Caki2 (cell line): ENCODE data around the gene MESD. TPM values are rescaled to one million over a fixed set of nuclear protein-coding genes. Genes with fewer than 3 reads are reported as not detected.
A peak's percentile ranks its signal among the peaks of the same experiment; 100 is the strongest.

Experiments
- DNase-seq: peaks from one replicate; pipeline ENCODE4 v3.0.0-alpha.2; 2015; ENCODE audit warnings: low read depth
- in situ Hi-C: cut with HindIII; loops from 2 replicates; pipeline ENCODE4 v1.10.0; 2016; ENCODE audit warnings: low sequenced_read_pairs, low pct_unique_long_range_greater_than_20kb, mixed read lengths
- total RNA-seq: library from RNA; depleted of rRNA; stranded (reverse); fragments of >200 nt; shearing (Covaris generic); gene quantifications from 2 replicates; pipeline ENCODE4 v1.2.3, GENCODE V29; 2014; ENCODE audit warnings: low replicate concordance

MESD gene
- total RNA-seq, 1 experiment from 2014 or later, result 16.6 TPM

DNA sequence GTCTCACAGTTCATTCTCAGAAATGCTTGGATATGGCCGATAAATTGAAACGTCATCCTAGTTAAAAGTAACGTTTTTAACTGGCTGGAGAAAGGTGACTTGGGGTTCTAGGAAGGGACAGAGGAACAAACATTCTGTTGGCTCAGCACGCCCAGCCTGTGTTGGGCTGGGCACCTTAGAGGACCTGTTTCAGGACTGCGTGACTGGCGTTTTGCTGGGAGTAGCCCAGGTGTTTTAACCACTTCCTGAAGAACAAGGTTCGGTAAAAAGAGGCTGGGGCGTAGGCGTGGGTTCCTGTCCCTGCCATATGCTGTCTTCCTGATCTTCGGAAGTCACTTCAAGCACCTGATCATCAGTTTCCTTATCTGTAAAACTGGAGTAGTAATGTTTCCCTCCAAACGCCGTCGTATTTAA, 10.0 kb upstream of the MESD start:
- no peak for DNase-seq
- in situ Hi-C loops, result no loop called here

DNA sequence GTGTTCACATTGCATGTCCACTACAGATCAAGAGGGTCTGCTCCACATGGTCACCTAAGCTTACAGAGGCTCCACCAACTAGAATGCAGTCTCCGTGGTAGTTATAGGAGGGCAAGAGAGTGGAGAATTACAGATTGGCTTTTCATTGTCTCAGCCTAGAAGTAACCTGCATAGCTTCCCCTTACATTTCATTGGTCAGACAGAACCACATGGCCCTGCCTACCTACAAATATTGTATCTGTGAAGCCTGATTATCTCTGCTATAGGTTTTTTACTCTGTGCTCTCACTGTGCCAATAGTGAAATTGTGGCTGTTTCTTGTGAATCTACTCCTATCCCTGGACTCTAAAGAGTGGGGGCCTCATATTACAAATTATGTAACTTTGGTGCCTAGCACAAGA, 8.6 kb upstream of the MESD start:
- in situ Hi-C loops, result no loop called here
- DNase-seq, result no peak

DNA sequence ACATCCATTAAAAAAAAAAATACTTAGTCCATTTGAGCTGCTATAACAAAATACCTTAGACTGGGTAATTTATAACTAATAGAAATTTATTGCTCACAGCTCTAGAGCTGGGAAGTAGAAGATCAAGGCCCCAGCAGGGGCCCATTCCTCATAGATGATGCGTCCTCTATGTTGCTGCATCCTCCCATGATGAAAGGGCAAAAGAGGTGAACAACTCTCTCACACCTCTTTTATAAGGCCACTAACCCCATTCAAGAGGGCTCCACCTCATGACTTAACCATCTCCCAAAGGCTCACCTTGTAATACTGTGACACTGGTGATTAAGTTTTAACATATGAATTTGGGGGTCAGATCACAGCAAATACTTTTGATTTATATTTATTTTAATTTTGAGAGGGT, 8.1 kb upstream of the MESD start:
- no peak for DNase-seq
- in situ Hi-C loops, result no loop called here

DNA sequence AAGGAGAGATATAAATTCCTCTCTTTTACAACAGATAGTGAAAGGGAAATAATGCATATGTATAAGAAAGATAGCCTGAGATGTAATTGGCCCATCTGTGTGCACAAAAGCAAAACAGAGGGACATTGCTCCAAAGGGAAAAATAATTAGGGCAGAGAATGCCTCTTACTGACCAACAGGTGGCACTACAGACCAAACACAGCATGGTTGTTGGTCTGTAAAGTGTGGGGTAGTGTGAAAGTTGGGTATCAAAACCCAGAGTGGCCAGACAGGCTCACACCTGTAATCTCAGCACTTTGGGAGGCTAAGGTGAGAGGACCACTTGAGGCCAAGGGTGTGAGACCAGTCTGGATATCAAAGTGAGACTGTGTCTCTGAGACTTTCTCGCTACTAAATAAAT, 6.6 kb upstream of the MESD start:
- in situ Hi-C loops, result no loop called here
- no peak for DNase-seq

- in situ Hi-C loops, result no loop called here
- DNase-seq, result no peak
These were observed 2.8 kb upstream of the MESD start for GRCh38 chr15:80992441-80992840.

- no peak for DNase-seq
- in situ Hi-C loops, result no loop called here
These were observed 2.4 kb upstream of the MESD start for GRCh38 chr15:80992006-80992405.

DNA sequence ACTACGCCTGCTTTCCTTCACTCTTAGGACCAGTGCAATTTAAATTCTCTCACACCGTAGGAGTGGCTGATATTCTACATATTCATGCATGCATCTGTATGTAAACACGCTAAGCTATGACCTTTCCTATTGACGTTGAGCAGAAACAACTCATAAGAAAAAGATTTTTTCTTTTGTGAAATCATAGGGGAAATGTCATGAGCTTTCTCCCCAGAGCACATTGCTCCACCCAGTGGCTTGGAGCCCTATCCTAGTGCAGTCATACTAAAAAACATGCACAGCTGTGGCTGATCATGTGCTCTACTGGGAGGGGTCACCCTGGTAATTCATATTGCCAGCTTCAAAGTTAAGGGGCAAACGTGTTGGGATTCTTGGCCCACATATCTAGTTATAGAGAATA, 1.8 kb upstream of the MESD start:
- in situ Hi-C loops, result no loop called here
- no peak for DNase-seq

- in situ Hi-C loops, result no loop called here
- DNase-seq, result no peak
These were observed 1.3 kb upstream of the MESD start for GRCh38 chr15:80990955-80991354.

GRCh38 chr15:80989081-80989517, 520 bp downstream of the MESD start:
- DNase-seq, result no peak
- in situ Hi-C loops, result no loop called here

- in situ Hi-C loops, result no loop called here
- DNase-seq, result no peak
These were observed 1.3 kb downstream of the MESD start for GRCh38 chr15:80988148-80988796.

DNA sequence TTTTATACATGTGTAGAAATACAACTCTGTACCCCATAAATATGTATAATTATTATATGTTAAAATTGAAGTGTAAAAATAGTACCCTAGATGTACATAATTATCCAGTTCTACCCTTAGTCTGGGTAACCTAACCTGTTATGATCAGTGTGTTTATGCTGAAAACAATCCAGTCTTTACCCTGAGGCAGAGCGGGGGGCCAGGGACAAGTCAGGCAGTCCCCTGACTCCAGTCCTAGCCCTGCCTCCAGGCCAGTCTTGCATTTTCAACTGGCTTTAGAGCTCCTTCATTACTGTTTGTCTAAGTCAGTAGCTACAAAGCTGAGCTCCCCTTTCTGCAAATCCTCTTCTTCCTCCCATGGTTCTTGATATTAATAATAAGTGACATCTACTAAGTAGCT, 3.1 kb downstream of the MESD start:
- no peak for DNase-seq
- in situ Hi-C loops, result no loop called here

DNA sequence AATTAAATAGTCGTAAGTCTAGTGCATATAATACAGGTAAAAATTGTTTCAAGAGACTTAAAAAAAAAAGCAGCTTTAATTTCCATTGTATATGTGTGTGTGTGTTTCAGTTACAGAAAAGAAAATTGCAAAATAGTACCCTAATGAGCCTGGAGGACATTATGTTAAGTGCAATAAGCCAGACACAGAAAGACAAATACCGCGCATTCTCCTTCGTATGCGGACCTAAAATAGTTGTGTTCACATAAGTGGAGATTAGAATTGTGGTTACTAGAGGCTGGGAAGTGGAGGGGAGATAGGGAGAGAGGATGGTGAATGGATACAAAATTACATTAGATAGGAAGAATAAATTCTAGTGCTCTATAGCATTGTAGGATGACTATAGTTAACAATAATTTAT, 3.6 kb downstream of the MESD start:
- DNase-seq, result no peak
- in situ Hi-C loops, result no loop called here

GRCh38 chr15:80984856-80985255, 4.8 kb downstream of the MESD start:
- DNase-seq, result no peak
- in situ Hi-C loops, result no loop called here

- no peak for DNase-seq
- in situ Hi-C loops, result no loop called here
These were observed 6.8 kb downstream of the MESD start for GRCh38 chr15:80982839-80983238.

- in situ Hi-C loops, result no loop called here
- DNase-seq, result no peak
These were observed 7.4 kb downstream of the MESD start for GRCh38 chr15:80982205-80982604.

GRCh38 chr15:80979538-80980200, 9.9 kb downstream of the MESD start:
- no peak for DNase-seq
- in situ Hi-C loops, result no loop called here

GRCh38 chr15:80978685-80979329, 10.8 kb downstream of the MESD start:
- in situ Hi-C loops, result no loop called here
- peak; percentile 22 for DNase-seq

DNA sequence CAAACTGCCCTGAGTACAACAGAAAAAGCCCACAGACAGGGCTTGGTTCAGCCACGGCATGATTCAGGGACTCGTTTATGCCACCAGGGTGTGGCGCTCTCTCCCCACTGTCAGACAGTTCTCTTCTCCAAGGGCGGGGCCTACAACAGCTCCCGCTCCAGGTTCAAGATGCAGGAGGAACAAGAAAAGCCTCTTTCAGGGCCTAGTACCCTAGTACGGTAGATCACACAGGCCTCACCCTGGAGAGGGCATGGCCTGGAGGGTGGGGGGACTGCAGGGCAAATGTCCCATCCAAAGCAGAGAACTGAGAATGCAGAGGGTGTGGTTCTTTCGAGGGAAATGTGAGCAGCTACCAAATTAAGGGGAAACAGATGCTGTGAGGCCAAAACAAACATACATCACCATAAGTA, 12.0 kb downstream of the MESD start:
- in situ Hi-C loops, result no loop called here

DNA sequence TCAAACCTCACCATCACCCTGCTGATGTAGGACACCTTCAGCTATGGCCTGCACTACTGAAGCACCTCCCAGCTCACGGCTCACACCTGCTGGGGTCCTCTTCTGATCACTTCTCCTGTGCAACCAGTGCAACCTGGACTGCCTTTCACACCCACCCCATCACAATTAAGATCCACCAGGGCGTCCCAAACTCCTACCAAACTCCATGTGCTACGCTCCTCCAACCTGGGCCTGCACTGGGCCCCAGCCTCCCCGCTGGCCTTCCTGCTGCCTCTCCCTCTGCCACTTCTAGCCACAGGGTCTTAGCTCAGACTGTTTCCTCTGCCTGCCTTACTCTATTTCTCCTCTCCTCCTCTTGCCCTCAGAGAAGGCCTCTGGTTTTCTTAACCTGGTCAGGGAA, 12.8 kb downstream of the MESD start:
- in situ Hi-C loops, result no loop called here
- DNase-seq, result no peak

More for the DNA sequence above, 12.0 kb downstream of the MESD start:
- DNase-seq, result no peak

DNA sequence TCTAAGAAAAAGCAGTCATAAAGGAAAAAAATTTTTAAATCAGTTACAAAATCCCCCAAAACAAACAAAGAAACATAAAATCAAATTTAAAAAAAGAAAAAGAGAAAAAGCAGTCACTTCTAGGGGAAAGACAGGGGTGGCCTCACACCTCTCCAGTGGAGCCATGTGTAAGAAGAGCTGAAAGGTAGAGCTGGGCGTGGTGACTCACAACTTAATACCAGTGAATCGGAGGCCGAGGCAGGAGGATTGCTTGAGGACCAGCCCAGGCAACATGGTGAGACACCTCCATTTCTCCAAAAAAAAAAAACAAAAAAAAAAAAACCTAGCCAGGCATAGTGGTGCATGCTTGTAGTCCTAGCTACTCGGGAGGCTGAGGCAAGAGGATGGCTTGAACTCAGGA, 14.7 kb downstream of the MESD start:
- in situ Hi-C loops, result no loop called here
- DNase-seq, result no peak
